ENCODE results near the gene FBRSL1.

DNA sequence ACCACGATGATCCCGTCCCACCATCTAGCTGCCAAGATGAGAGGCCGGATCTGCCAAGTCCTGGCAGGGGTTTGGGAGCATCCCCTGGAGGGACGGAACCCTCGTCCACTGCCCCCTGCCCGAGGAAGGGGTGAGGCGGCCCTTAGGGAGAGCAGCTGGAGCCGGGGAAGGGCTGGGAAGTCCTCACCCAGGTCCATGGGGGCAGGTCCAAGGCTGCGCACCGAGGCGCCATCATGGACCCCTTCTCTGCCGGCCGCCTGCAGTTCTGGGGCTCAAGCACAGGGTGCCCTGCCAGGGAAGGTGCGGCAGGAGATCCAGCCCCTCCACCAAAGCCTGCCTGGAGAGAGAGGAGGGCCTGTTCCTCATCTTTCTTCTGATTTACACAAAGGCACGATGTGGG, 17.6 kb upstream of the FBRSL1 start:
- no peak for TF ChIP-seq EZH2phosphoT487 (IDR thresholded peaks at IDR 0.05; ENCODE audit: insufficient read depth, low read depth)
- no peak for TF ChIP-seq EZH2 (IDR thresholded peaks at IDR 0.05; ENCODE audit: insufficient read depth, poor library complexity, severe bottlenecking)

Measured in GM23248 (cell line).